ENCODE results near the gene ALOX15. TPM values are rescaled to one million over a fixed set of nuclear protein-coding genes. Genes with fewer than 3 reads are reported as not detected.

ALOX15 gene
- total RNA-seq, 3 donors from 2014 or later (not counting 1 experiment from before 2014, with no cell fraction given) = not detected

GRCh38 chr17:4665027-4665426 is 23.5 kb upstream of the ALOX15 start:
- H3K4me3 ChIP-seq (ENCODE audit: low read length) = no peak overlapping the region
- Mint-ChIP-seq H3K4me1 (no peaks in the 10 kb centered on the region), H3K27ac (no peak overlapping the region), H3K27me3 (ENCODE audit: low read depth in 2 of 2) (peaks cover under 1 to 9% of the 10 kb centered on the region in 2 donors), H3K36me3 (no peaks in the 10 kb centered on the region), H3K9me3 (no peaks in the 10 kb centered on the region), H3K4me3 (no peak overlapping the region)
- no peaks in the 10 kb centered on the region for H3K27me3 ChIP-seq (ENCODE audit: control insufficient read depth, insufficient read depth, low read length)
- H3K27ac ChIP-seq (ENCODE audit: low read length) = no peak overlapping the region
- no peaks in the 10 kb centered on the region for H3K9me3 ChIP-seq (ENCODE audit: control insufficient read depth, insufficient read depth, low read length)
- intact Hi-C loops (cut with micrococcal nuclease) = no loop called here
- DNase-seq (no peak), ATAC-seq (no peak)
- TF ChIP-seq CTCF (IDR thresholded peaks at IDR 0.05) = no peak
- no peaks in the 10 kb centered on the region for H3K4me1 ChIP-seq (ENCODE audit: control insufficient read depth, insufficient read depth, low read length)
- WGBS (ENCODE audit: insufficient coverage) = 86% methylated on average over 9 of the region's 9 CpGs
- no peaks in the 10 kb centered on the region for H3K36me3 ChIP-seq (ENCODE audit: control insufficient read depth, insufficient read depth, low read length)

GRCh38 chr17:4664230-4664629 is 22.8 kb upstream of the ALOX15 start:
- no peak overlapping the region for H3K27ac Mint-ChIP-seq
- no peak overlapping the region for H3K4me3 Mint-ChIP-seq
- 92% methylated on average over 8 of the region's 9 CpGs for WGBS (ENCODE audit: insufficient coverage)
- H3K9me3 Mint-ChIP-seq = no peaks in the 10 kb centered on the region
- ATAC-seq (no peak), DNase-seq (no peak)
- H3K27me3 Mint-ChIP-seq (ENCODE audit: low read depth in 2 of 2) = peaks cover 7 to 12% of the 10 kb centered on the region in 2 donors
- H3K9me3 ChIP-seq (ENCODE audit: control insufficient read depth, insufficient read depth, low read length) = no peaks in the 10 kb centered on the region
- no peaks in the 10 kb centered on the region for H3K4me1 Mint-ChIP-seq
- no peak for TF ChIP-seq CTCF (IDR thresholded peaks at IDR 0.05)
- no peaks in the 10 kb centered on the region for H3K36me3 Mint-ChIP-seq
- intact Hi-C loops (cut with micrococcal nuclease) = no loop called here
- H3K27me3 ChIP-seq (ENCODE audit: control insufficient read depth, insufficient read depth, low read length) = no peaks in the 10 kb centered on the region
- H3K36me3 ChIP-seq (ENCODE audit: control insufficient read depth, insufficient read depth, low read length) = no peaks in the 10 kb centered on the region
- H3K27ac ChIP-seq (ENCODE audit: low read length) = no peak overlapping the region
- H3K4me1 ChIP-seq (ENCODE audit: control insufficient read depth, insufficient read depth, low read length) = no peaks in the 10 kb centered on the region
- no peak overlapping the region for H3K4me3 ChIP-seq (ENCODE audit: low read length)

- ATAC-seq = no peak
- no peak for DNase-seq
- no peak for TF ChIP-seq CTCF (IDR thresholded peaks at IDR 0.05)
- Mint-ChIP-seq H3K27ac (no peak overlapping the region), H3K36me3 (no peaks in the 10 kb centered on the region), H3K4me3 (no peak overlapping the region), H3K4me1 (no peaks in the 10 kb centered on the region), H3K9me3 (no peaks in the 10 kb centered on the region), H3K27me3 (ENCODE audit: low read depth in 2 of 2) (peaks cover 7 to 12% of the 10 kb centered on the region in 2 donors)
- no peak overlapping the region for H3K4me3 ChIP-seq (ENCODE audit: low read length)
- 84% methylated on average over 7 of the region's 8 CpGs for WGBS (ENCODE audit: insufficient coverage)
- H3K36me3 ChIP-seq (ENCODE audit: control insufficient read depth, insufficient read depth, low read length) = no peaks in the 10 kb centered on the region
- H3K9me3 ChIP-seq (ENCODE audit: control insufficient read depth, insufficient read depth, low read length) = no peaks in the 10 kb centered on the region
- intact Hi-C loops (cut with micrococcal nuclease) = no loop called here
- no peaks in the 10 kb centered on the region for H3K27me3 ChIP-seq (ENCODE audit: control insufficient read depth, insufficient read depth, low read length)
- no peak overlapping the region for H3K27ac ChIP-seq (ENCODE audit: low read length)
- H3K4me1 ChIP-seq (ENCODE audit: control insufficient read depth, insufficient read depth, low read length) = no peaks in the 10 kb centered on the region
Observed at GRCh38 chr17:4663711-4664110, 22.2 kb upstream of the ALOX15 start.
